NCI-H2171 (cell line): ENCODE data around the gene SH2D5.
"Not testable (repeated sequence)": the region's sequence is repeated elsewhere in the genome, so short reads cannot be mapped to it uniquely, and the experiment has no call there.

ENCODE experiments used
- DNase-seq: peaks from one replicate; lab custom pipeline; 2025; lab: John Stamatoyannopoulos, UW

Gene SH2D5

GRCh38 chr1:20695515-20695914 is 37.0 kb downstream of the SH2D5 start:
- no peak for DNase-seq

DNA sequence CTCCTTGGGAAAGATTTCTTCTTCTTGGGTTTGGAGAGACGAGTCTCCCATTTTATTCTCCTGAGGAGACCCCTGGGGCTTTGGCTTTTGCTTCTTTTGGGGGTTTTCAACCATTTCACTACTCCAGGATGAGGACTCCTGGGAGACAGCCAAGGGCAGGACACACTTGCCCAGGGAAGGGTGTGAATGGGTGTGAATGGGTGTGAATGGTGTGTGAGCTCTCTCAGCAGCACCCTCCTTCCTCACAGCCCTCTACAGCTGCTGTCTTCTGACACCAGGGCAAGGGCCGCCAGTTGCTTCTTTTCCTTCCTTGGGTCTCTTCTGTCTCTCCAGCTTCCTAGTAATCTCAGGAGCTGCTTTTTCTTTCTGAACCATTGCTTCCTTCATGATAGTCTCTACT is 38.9 kb downstream of the SH2D5 start:
- DNase-seq = no peak

GRCh38 chr1:20691872-20692271 is 40.6 kb downstream of the SH2D5 start:
- DNase-seq = no peak

GRCh38 chr1:20689645-20690056 is 42.9 kb downstream of the SH2D5 start:
- DNase-seq = no peak

DNA sequence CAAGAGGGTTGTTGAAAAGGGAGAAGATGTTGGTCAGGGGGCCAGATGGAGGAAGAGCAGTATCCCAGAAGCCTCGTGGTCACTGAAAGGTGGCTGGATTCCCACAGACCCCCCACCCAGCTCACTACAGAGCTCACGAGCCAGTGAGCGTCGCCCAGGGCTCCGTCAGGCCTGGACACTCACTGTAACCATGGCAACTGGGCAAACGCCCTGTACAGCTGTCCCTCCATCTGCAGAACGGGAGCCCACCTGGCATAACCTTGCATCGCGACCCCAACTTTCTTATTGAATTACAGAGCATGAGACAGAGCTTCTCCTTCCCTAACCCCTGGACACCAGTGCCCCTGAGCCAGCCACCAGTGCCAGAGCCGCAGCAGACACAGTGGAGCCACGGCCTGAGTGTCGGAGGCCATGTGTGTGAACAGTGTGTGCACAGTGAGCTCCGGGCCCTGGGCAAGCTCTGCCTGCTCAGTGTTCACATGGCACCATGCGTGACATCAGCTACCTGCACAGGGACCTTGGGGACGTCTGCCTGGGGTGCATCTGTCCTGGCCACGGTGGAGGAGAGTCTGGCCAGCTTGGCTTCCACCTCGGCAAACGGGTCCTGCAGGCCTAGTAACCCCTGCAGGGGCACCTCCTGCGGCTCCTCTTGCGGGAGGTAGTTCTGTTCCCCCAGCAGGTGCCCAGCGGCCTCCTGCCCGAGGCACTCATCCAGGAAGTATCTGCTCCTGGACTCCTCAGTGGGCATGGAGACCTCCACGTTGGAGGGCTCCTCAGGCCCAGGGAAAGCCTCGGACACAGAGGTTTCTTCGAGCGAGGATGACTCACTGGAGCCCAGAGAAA is 45.4 kb downstream of the SH2D5 start:
- no peak for DNase-seq

GRCh38 chr1:20685741-20686140 is 46.8 kb downstream of the SH2D5 start:
- DNase-seq = no peak

DNA sequence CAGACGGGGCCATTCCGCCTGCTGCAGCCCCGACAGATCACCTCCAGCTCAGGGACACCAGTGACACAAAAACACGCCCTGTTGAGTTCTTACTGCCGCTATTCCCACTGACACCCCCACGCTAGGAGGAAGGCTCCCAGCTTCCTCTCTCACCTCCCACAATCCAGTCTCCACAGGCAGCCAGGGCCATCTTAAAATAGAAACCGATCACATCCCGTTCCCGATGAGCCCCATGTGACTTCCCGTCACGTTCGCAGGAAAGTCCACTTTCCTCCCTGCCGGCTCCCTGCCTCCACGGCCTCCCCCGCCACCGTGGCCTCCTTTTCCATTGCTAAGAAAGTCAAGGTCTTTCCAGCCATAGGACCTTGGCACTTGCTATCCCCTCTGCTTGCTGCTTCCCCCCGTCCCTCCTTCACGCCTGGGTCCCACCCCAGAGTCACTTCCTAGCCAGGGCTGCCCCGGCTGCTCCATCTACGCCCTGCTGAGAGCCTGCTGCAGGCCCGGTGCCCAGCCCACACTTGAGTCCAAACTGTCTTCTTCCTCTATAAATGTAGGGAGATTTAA is 47.3 kb downstream of the SH2D5 start:
- no peak for DNase-seq

DNA sequence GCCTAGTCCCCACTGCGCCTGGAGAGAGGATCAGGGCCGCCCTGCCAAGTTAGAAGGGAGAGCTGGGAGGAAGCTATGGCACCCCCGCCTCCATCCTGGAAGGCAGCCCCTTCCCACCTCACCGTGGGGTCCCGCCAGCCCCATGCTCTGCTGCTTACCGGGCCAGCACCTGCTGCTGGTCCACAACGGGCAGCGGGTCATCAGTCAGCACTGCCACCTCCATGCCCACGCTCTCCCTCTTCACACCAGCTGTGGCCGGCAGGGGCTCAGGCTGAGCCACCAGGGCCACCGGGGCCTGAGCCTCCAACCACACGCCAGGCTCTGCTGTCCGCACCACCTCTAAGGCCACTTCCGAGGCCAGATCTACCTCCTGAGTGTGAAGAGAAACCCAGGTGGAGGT is 47.9 kb downstream of the SH2D5 start:
- DNase-seq = no peak

- no peak for DNase-seq
Measured at GRCh38 chr1:20684050-20684620, 48.4 kb downstream of the SH2D5 start.

- no peak for DNase-seq
Measured at GRCh38 chr1:20683614-20684013, 48.9 kb downstream of the SH2D5 start.

- no peak for DNase-seq
Measured at GRCh38 chr1:20682571-20683236, 49.8 kb downstream of the SH2D5 start.

GRCh38 chr1:20681999-20682398 is 50.5 kb downstream of the SH2D5 start:
- DNase-seq = no peak

DNA sequence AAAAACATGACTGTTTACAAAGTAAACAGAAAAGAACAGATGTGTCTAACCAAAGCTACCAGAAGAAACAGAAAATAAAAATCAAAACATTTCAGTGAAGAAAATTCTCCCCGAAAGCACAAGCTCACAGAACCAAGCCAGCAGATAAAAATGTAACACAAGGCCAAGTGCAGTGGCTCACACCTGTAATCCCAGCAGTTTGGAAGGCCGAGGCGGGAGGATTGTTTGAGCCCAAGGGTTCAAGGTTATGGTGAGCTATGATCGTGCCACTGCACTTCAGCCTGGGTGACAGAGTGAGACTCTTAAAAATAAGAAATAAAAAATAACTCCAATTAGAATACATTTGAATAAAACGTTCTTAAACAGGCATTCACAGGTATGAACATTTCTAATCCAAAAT is 52.2 kb downstream of the SH2D5 start:
- DNase-seq = no peak

- DNase-seq = no peak
Measured at GRCh38 chr1:20678599-20678998, 53.9 kb downstream of the SH2D5 start.

- DNase-seq = not testable (repeated sequence)
Measured at GRCh38 chr1:20673626-20674025, 58.9 kb downstream of the SH2D5 start.

DNA sequence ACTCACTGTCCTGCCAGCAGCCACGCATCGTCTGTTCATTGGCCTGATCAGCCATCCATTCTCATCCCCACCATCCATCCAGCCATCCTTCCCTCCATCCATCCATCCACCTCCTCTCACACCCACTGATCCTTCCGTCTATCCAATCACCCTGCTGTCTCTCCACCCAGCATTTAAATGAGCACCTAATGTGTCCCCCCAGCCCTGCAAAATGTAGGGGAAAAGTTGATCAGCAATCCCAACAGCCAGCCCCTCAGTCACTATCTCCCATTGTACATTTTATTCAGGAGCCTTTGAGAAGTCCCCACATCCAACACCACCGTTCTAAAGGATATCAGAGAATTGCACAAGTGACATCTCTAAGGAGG is 60.3 kb downstream of the SH2D5 start:
- no peak for DNase-seq

DNA sequence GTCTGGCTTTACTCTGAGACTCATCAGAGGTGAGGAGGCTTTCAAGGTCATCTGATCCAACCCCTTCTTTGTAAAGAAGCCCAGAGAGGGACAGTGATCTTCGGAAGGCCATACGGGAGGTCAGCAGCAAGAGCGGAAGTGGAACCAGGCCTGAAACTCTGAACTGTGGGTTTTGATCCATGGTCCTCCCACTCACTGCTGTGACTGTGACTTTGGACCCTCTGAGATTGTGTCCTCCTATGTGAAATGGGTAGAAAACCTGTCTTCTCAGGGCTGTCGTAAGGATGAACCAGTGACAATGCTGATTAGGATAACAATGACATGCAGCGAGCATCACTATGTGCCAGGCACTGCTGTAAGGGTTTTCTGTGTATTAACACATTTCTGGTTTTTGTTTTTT is 61.6 kb downstream of the SH2D5 start:
- DNase-seq = no peak
